Gastrocnemius medialis (tissue), 4 donors: ENCODE results near the gene SYT9.

Experiments used
- POLR2A ChIP-seq, 2 donors: fragments of 450-650 bp; IDR thresholded peaks; one replicate each; pipeline ENCODE4 v1.6.1; 2017; ENCODE audit warnings: antibody characterized with exemption in 2 of 2, mild to moderate bottlenecking in 2 of 2, moderate library complexity in 2 of 2
- TF ChIP-seq, protein P1 (sequence below), 5 experiments: fragments of 450-650 bp in 3 of 5; fragments of 200-600 bp in 2 of 5; sonication (generic) in 2 of 5; IDR thresholded peaks in 4 of 5; conservative IDR thresholded peaks in 1 of 5; 1 replicate in 4 of 5; 2 replicates in 1 of 5; pipeline ENCODE4 v1.5.1; 2016 to 2019; ENCODE audit warnings: antibody characterized with exemption in 5 of 5, mild to moderate bottlenecking in 3 of 5, moderate library complexity in 3 of 5

GRCh38 chr11:7439746-7440320 is 188.1 kb downstream of the SYT9 start:
- TF ChIP-seq POLR2A (IDR thresholded peaks at IDR 0.05): no peak
- TF ChIP-seq, protein P1, sequence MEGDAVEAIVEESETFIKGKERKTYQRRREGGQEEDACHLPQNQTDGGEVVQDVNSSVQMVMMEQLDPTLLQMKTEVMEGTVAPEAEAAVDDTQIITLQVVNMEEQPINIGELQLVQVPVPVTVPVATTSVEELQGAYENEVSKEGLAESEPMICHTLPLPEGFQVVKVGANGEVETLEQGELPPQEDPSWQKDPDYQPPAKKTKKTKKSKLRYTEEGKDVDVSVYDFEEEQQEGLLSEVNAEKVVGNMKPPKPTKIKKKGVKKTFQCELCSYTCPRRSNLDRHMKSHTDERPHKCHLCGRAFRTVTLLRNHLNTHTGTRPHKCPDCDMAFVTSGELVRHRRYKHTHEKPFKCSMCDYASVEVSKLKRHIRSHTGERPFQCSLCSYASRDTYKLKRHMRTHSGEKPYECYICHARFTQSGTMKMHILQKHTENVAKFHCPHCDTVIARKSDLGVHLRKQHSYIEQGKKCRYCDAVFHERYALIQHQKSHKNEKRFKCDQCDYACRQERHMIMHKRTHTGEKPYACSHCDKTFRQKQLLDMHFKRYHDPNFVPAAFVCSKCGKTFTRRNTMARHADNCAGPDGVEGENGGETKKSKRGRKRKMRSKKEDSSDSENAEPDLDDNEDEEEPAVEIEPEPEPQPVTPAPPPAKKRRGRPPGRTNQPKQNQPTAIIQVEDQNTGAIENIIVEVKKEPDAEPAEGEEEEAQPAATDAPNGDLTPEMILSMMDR (IDR thresholded peaks at IDR 0.05 in 4 of 5, conservative IDR thresholded peaks at IDR 0.05 in 1 of 5): no peak
